Measurements from ENCODE around the gene CDKN1C. TPM values are rescaled to one million over a fixed set of nuclear protein-coding genes. Genes with fewer than 3 reads are reported as not detected.

The CDKN1C gene
- total RNA-seq, 1 experiment from 2014 or later: 15.4 TPM

GRCh38 chr11:2886936-2887335, 1.4 kb upstream of the CDKN1C start:
- Mint-ChIP-seq H3K27me3 (ENCODE audit: low read depth) (peaks cover 67% of the 10 kb centered on the region), H3K9me3 (no peaks in the 10 kb centered on the region), H3K27ac (no peak overlapping the region), H3K4me1 (peaks cover 33 to 36% of the 10 kb centered on the region in 2 experiments), H3K4me3 (peak overlapping the region; percentile 8 to 18; a peak in 3 of 5 replicates), H3K36me3 (ENCODE audit: insufficient read depth in 1 of 3, low read depth in 3 of 3) (peaks cover 0 to 6% (median 5%) of the 10 kb centered on the region in 3 experiments; a peak in 3 of 7 replicates)
- Histone ChIP-seq H3K9ac (ENCODE audit: extremely low read depth, insufficient read length, low read length) (no peak overlapping the region), H4K91ac (ENCODE audit: insufficient read length, low read depth, low read length) (no peak overlapping the region), H4K20me1 (ENCODE audit: control insufficient read depth, insufficient read depth, insufficient read length) (no peaks in the 10 kb centered on the region), H3K23me2 (ENCODE audit: insufficient read length, low read depth, low read length, poor library complexity, severe bottlenecking) (no peaks in the 10 kb centered on the region), H2BK12ac (ENCODE audit: insufficient read length, low read depth, low read length) (no peak overlapping the region), H3K4me1 (ENCODE audit: insufficient read depth, low read length) (no peaks in the 10 kb centered on the region; the same call in 1 of the 2 replicates), H4K8ac (replicated peaks; ENCODE audit: insufficient read length, low read depth, low read length) (no peak overlapping the region), H4K5ac (ENCODE audit: insufficient read length, low read depth, low read length) (no peak overlapping the region), H2BK15ac (ENCODE audit: low read depth, low read length) (no peak overlapping the region), H2AK5ac (ENCODE audit: insufficient read length, low read length) (no peak overlapping the region), H3K9me3 (ENCODE audit: control insufficient read depth, low read depth, low read length) (no peaks in the 10 kb centered on the region), H3K14ac (ENCODE audit: insufficient read depth, low read length) (no peak overlapping the region), H3T11ph (ENCODE audit: low read length) (no peak overlapping the region), H2AFZ (ENCODE audit: low read length) (no peak overlapping the region), H2BK5ac (ENCODE audit: insufficient read length, low read length) (no peak overlapping the region), H3K27me3 (ENCODE audit: insufficient read depth, low read length) (peaks cover 2% of the 10 kb centered on the region; the same call in 1 of the 2 replicates), H3K56ac (ENCODE audit: insufficient read length, low read depth, low read length) (no peak overlapping the region), H3K4ac (ENCODE audit: low read depth, low read length) (no peak overlapping the region), H3K27ac (ENCODE audit: insufficient read length, low read depth, low read length) (no peak overlapping the region), H3K18ac (ENCODE audit: insufficient read length, low read depth, low read length) (no peak overlapping the region), H3K79me2 (ENCODE audit: insufficient read depth, low read length) (no peaks in the 10 kb centered on the region), H2BK120ac (ENCODE audit: low read depth, low read length, poor library complexity, severe bottlenecking) (no peak overlapping the region), H3K4me2 (ENCODE audit: insufficient read depth, insufficient read length, low read length) (no peak overlapping the region), H3K23ac (ENCODE audit: insufficient read length, low read depth, low read length) (no peak overlapping the region), H3K79me1 (ENCODE audit: insufficient read depth, low read depth, low read length, poor library complexity, severe bottlenecking) (no peaks in the 10 kb centered on the region), H2BK20ac (ENCODE audit: low read depth, low read length, poor library complexity, severe bottlenecking) (no peak overlapping the region)
- no peak for DNase-seq
- WGBS (ENCODE audit: extremely low coverage, insufficient read length, low lambda C conversion rate): no CpG with 5 or more reads among the region's 5 CpGs
- no peak for TF ChIP-seq CTCF (conservative IDR thresholded peaks at IDR 0.05)
